NCI-H2227 treated with DMSO at 0.1 percent for 48 hours (cell line): ENCODE data around the gene MUC5AC.
"Not testable (repeated sequence)": the region's sequence is repeated elsewhere in the genome, so short reads cannot be mapped to it uniquely, and the experiment has no call there.

ENCODE experiments used
- DNase-seq: peaks from one replicate; lab custom pipeline; 2025; lab: John Stamatoyannopoulos, UW

Gene MUC5AC

DNA sequence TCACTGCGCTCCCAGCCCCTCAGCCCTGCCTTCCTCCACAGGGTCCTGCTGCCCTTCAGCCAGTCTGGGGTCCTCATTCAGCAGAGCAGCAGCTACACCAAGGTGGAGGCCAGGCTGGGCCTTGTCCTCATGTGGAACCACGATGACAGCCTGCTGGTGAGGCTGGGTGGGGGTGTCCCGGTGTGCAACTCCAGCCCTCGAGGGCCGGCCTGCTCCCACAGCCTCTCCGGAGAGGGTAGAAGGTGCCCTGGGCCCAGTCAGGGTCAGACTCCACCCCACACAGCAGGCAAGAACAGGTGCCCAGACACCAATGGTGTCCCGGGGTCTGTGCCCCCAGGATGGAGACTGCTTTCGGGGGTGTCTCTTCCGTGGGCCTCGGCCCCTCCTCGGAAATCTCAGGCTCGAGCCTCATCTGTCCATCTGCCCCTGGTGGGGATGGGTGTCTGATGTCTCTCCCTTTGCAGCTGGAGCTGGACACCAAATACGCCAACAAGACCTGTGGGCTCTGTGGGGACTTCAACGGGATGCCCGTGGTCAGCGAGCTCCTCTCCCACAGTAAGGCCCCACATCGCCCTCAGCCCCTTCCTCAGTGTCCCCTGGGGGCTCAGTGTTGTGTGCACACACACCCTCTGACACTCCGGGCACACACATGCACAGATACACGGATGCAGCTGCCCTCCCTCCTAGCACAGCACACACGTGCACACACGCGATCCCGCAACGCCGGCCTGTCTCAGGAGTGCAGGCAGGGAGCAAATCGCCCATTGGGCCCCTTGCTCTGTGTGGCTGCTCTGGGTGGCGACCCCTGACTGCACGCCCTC lies 4.9 kb downstream of the MUC5AC start:
- DNase-seq = no peak

DNA sequence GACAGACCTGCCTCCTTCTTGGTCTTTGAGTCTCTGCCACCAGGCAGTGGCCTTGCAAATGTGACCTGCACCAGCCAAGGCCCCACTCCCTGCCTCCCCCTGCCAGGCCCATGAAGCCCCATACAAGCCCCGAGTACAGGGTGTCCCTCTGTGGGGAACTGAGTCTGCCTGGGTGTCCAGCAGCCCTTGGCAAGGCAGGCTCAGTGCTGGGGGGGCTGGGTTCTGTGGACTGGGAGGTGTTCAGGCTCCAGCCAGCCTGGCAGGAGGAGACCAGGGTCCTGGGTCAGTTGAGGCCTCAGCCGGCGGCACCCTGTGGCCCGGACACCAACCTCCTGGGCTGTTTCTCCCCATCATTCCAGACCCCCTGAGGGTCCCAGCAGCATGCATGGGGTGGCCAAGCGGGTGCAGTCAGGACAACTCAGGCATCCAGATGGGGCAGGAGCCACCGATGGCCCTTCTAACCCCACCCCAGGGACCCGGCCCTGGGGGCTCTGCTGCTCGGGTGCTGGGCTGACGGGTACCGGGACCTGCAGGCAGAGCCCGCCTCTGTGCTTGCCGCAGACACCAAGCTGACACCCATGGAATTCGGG lies 5.7 kb downstream of the MUC5AC start:
- DNase-seq = no peak

DNA sequence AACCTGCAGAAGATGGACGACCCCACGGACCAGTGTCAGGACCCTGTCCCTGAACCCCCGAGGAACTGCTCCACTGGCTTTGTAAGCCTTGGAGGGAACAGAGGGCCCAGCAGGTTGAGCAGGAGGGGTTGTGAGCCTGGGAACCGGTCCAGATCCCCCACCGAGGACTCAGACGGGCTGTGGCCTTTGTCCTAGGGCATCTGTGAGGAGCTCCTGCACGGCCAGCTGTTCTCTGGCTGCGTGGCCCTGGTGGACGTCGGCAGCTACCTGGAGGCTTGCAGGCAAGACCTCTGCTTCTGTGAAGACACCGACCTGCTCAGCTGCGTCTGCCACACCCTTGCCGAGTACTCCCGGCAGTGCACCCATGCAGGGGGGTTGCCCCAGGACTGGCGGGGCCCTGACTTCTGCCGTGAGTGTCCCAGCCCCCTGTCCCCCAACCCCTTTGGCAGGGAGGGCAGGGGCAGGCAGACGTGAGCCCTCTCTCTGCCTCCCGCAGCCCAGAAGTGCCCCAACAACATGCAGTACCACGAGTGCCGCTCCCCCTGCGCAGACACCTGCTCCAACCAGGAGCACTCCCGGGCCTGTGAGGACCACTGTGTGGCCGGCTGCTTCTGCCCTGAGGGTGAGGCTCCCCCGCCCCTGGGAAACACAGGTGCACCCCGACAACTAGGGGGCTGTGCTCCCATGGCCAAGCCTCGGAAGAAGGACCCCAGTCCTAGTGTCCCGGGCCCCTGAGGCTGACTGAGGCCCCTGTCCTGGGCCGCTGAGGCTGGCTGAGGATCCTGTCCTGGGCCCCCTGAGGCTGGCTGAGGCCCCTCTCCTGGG lies 6.4 kb downstream of the MUC5AC start:
- DNase-seq = no peak

DNA sequence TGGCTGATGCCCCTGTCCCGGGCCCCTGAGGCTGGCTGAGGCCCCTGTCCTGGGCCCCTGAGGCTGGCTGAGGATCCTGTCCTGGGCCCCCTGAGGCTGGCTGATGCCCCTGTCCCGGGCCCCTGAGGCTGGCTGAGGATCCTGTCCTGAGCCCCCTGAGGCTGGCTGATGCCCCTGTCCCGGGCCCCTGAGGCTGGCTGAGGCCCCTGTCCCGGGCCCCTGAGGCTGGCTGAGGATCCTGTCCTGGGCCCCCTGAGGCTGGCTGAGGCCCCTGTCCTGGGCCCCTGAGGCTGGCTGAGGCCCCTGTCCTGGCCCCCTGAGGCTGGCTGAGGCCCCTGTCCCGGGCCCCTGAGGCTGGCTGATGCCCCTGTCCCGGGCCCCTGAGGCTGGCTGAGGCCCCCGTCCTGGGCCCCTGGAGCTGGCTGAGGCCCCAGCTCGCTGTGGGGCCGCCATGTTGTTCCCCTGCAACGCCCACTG lies 7.1 kb downstream of the MUC5AC start:
- not testable (repeated sequence) for DNase-seq

DNA sequence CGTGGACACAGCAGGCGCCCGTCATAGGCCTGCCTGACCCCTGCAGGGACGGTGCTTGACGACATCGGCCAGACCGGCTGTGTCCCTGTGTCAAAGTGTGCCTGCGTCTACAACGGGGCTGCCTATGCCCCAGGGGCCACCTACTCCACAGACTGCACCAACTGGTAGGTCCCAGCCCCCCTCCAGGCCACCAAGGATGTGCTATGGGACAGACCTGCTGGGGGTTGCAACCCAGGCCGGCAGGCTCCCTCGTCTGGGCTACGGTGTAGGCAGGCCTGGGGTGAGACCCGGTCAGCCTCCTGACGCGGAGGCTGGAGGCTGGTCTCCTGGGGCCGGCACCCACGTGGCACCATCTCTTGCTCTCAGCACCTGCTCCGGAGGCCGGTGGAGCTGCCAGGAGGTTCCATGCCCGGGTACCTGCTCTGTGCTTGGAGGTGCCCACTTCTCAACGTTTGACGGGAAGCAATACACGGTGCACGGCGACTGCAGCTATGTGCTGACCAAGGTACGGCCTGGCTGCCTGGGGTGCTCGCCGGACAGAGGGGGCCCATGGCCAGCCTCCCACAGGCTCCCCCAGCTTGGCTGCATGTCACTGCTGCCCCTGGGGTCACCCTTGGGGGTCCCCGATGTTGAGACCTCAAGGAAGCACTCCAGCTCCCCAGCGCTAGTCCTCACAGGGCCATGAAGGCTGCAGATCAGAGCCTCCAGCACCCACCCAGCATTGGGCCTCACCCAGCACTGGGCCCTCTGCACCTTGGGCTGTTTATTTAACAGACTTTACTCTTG lies 7.7 kb downstream of the MUC5AC start:
- no peak for DNase-seq

DNA sequence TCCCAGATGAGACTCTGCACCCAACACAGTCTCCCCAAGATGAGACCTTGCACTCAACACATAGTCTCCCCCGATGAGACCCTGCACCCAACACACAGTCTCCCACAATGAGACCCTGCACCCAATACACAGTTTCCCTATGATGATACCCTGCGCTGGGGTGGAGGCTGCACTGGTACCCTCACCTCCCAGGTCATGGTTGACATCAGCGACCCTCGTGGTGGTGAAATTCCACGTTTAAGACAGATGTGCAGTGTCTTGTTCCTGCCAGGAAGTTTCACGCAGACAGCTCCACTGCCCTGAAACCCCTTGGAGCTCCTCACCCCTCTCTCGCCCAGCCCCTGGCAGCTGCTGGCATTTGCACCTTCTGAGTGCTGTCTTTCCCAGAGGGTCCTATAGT lies 9.5 kb downstream of the MUC5AC start:
- DNase-seq = no peak

DNA sequence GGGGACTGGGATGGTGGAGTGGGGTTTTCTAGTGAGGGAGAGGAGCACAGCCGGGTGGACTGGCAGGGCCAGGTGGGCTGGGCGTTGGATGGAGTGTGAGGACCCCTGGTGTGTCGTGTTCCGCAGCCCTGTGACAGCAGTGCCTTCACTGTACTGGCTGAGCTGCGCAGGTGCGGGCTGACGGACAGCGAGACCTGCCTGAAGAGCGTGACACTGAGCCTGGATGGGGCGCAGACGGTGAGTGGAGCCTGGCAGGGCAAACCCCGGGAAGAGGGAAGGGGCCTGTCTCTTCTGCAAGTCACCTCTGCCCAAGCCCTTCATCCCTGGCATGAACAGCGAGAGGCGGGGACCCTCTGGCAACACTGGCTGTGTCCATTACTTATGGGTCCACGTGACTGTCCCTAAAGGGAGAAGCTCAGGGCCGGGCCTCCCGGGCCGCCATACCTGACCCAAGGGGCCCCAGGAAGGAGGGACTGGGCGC lies 10.0 kb downstream of the MUC5AC start:
- DNase-seq = no peak

DNA sequence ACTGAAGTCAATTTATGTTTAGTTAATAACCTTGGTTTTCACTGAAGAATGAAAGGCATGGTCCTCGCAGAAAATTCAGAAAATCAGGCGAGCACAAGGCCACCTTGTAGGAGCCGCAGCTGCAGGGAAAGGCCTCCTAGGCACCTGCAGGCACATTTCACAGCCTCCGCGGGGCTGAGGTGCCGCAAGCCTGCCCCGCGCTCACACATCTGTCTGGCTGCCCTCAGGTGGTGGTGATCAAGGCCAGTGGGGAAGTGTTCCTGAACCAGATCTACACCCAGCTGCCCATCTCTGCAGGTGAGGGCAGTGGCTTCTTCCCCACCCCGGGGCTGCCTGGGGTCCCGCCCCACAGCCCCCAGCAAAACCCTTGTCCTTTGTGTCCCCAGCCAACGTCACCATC lies 10.5 kb downstream of the MUC5AC start:
- no peak for DNase-seq

DNA sequence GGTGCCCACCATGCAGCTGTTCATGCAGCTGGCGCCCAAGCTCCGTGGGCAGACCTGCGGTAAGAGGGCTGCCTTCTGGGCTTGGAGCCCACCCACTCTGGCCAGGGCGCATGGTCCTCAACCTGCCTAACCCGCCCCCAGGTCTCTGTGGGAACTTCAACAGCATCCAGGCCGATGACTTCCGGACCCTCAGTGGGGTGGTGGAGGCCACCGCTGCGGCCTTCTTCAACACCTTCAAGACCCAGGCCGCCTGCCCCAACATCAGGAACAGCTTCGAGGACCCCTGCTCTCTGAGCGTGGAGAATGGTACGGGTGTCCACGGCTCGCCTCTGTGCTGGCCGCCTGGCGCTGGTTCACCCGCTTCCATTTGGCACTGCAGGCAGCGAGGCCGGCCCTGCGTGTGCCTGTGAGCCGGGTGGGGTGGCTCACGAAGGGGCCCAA lies 11.0 kb downstream of the MUC5AC start:
- DNase-seq = no peak

DNA sequence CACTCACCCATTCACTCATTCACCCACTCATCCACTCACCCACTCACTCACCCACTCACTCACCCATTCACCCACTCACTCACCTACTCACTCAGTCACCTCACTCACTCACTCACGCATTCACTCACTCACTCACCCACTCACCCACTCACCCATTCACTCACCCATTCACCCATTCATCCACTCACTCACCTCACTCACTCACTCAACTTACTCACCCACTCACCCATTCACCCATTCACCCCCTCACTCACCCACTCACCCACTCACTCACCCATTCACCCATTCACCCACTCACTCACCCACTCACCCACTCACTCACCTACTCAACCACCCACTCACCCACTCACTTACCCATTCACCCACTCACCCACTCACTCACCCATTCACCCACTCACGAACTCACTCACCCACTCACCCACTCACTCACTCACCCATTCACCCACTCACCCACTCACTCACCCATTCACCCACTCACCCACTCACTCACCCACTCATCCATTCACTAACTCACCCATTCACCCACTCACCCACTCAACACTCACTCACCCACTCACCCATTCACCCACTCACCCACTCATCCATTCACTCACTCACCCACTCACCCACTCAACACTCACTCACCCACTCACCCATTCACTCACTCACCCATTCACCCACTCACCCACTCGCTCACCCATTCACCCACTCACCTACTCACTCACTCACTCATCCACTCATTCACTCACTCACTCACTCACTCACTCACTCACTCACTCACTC lies 13.7 kb downstream of the MUC5AC start:
- DNase-seq = no peak

DNA sequence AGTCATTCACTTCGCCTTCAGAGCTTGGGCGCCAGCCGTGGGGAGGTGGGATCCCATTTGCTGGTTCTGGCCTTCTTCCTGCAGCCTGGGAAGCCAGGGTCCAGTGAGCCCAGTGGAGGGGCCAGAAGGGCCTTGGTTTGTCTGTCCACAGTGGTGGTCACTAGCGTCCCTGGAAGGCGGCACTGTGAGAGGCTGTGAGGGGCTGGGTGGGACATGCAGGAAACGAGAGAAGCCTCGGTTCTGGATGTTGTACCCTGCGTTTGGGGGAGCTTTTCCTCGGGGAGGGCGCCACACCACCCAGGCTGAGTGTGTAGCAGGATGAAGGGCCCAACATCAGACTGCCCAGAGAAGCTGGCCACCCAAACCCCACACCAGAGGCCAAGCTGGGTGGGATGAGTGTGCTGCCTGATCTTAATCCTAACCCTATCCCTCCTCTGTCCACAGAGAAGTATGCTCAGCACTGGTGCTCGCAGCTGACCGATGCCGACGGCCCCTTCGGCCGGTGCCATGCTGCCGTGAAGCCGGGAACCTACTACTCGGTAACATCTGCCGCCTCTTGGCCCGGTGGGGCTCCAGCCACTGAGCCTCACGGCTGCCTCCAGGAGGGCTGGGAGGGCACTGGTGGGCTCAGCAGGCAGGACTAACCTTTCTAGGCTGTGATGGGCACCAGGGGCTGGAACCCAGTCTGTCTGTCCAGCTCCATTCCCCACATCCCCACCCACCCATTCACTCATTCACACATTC lies 14.4 kb downstream of the MUC5AC start:
- no peak for DNase-seq

DNA sequence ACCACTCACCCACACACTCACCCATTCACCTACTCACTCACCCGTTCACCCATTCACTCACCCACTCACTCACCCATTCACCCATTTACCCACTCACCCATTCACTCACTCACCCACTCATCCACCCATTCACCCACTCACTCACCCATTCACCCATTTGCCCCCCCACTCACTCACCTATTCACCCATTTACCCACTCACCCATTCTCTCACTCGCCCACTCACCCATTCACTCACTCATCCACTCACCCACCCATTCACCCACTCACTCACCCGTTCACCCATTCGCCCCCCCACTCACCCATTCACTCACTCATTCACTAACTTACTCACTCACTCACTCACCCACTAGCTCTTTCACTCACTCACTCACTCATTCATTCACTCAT lies 15.0 kb downstream of the MUC5AC start:
- no peak for DNase-seq

DNA sequence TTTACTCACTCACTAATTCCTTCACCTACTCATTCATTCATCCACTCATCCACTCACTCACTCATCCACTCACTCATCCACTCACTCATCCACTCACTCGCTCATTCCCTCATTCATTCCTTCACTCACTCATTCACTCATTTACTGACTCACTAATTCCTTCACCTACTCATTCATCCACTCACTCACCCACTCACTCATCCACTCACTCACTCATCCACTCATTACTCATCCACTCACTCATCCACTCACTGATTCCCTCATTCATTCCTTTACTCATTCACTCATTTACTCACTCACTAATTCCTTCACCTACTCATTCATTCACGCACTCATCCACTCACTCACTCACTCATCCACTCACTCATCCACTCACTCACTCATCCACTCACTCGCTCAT lies 15.6 kb downstream of the MUC5AC start:
- not testable (repeated sequence) for DNase-seq

DNA sequence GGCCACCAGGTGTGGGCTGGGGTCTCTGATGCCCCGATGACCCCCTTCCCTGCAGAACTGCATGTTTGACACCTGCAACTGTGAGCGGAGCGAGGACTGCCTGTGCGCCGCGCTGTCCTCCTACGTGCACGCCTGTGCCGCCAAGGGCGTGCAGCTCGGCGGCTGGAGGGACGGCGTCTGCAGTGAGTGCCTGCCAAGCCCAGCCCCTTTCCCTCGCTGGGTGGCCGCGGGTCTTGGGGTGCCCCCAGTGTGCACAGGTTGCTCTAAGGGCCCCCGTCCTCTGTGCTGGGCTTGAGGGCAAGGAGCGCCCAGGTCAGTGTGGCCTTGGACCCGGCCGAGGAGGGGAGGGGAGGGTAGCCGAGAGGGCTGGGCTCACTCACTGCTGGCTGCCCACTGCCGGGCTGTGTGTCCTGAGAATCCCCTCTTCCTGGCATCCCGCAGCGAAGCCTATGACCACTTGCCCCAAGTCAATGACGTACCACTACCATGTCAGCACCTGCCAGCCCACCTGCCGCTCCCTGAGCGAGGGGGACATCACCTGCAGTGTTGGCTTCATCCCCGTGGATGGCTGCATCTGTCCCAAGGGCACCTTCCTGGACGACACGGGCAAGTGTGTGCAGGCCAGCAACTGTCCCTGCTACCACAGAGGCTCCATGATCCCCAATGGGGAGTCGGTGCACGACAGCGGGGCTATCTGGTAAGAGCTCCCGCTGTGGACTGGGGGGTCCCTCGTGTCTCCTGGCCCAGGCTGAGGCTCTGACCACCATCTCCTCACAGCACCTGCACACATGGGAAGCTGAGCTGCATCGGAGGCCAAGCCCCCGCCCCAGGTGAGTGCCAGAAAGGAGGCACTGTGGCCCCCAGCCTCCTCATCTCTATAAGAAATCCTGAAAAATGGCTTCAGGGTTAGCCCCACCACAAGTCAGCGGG lies 17.0 kb downstream of the MUC5AC start:
- DNase-seq = no peak

DNA sequence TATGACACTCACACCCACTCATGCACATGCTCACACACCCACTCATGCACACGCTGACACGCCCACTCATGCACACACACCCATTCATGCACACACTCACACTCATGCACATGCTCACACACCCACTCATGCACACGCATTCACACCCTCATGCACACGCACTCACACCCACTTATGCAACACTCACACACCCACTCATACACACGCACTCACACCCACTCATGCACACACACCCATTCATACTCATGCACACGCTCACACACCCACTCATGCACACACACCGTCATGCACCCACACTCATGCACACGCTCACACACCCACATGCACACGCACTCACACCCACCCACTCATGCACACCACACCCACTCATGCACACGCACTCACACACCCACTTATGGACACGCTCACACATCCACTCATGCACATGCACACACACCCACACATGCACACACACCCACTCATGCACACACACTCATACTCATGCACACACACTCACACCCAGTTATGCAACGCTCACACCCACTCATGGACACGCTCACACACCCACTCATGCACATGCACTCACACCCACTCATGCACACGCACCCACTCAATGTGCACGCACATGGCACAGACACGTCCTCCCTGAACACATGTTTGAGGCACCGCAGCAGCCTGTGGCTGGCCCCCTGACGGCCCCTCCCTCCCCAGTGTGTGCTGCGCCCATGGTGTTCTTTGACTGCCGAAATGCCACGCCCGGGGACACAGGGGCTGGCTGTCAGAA lies 17.9 kb downstream of the MUC5AC start:
- no peak for DNase-seq

DNA sequence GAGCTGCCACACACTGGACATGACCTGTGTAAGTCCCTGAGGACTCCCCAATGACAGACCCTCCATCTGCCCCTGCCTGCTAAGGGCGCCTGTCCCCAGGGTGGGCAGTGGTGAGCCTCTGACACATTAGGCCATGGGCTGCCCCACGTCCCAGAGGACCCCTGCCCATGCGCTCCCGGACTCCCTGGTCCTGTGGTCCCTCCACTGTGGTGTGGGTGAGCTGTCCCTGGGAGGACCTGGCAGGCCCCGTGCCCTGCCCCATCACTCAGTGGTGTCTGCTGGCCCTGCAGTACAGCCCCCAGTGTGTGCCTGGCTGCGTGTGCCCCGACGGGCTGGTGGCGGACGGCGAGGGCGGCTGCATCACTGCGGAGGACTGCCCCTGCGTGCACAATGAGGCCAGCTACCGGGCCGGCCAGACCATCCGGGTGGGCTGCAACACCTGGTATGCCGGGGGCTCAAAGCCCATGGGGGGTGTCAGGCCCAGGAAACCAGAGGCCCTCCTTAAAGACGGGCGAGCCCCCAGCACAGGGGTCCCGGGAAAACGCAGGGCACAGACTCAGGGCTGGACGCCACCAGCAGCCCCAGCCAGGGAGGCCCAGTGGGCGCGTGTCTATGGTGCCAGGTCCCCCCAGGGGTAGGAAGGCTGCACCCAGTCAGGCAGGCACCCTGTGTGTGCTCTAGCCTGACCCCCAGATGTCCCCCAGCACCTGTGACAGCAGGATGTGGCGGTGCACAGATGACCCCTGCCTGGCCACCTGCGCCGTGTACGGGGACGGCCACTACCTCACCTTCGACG lies 18.7 kb downstream of the MUC5AC start:
- DNase-seq = no peak

DNA sequence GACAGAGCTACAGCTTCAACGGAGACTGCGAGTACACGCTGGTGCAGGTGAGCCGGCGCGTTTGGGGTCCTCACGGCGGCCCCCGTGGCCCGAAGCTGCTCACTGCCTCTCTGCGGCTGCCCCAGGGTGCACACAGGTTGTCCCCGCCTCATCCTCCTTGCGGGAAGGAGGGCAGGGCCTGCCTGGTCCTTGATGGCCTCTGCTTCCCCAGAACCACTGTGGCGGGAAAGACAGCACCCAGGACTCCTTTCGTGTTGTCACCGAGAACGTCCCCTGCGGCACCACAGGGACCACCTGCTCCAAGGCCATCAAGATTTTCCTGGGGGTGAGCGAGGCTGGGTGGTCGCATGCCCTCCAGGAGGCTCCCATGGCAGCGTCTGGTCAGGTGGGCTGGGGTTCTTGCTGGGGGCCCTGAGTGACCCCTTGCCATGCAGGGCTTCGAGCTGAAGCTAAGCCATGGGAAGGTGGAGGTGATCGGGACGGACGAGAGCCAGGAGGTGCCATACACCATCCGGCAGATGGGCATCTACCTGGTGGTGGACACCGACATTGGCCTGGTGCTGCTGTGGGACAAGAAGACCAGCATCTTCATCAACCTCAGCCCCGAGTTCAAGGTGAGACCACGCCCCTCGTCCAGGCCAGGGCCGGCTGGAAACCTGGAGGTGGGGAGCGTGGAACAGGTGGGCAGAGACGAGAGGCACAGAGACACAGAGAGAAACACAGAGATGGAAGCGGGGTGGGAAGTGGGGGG lies 19.4 kb downstream of the MUC5AC start:
- DNase-seq = no peak
